ENCODE measurements around the gene SYNE1.

SYNE1 gene

DNA sequence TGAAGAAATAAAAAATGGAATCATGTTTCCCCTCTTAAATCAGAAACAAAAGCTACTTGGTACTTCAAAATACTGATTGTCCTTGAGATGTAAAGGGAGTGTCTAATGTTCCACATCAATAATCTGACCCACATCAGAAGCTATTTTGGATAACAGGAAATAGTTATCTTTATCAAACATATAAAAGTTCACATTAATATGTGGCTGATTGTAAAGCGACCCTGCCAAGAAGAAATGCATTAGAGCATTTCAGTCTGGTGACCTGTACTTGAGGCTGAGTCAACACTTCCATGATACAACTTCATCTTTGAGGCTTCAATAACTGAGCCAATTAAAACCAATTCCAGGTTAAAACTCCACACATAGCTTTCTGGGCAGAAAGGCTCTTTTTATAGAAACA is 31.8 kb downstream of the SYNE1 start:
- Histone ChIP-seq H3K14ac (ENCODE audit: low read length) (no peak overlapping the region), H3K18ac (ENCODE audit: low read length) (no peak overlapping the region), H3K79me2 (ENCODE audit: control insufficient read depth, insufficient read depth, low read length, poor library complexity) (no peaks in the 10 kb centered on the region), H3K4me2 (ENCODE audit: low read length) (no peak overlapping the region), H2BK12ac (ENCODE audit: low read length) (no peak overlapping the region), H2AFZ (ENCODE audit: insufficient read depth, low read length, poor library complexity) (no peak overlapping the region), H4K8ac (ENCODE audit: low read depth, low read length) (no peak overlapping the region), H3K9ac (ENCODE audit: low read length) (no peak overlapping the region), H3K23ac (ENCODE audit: low read length) (no peak overlapping the region), H4K12ac (ENCODE audit: low read depth, low read length) (no peak overlapping the region), H4K91ac (ENCODE audit: low read depth, low read length) (no peak overlapping the region), H3K9me3 (ENCODE audit: insufficient read depth, low read depth, low read length) (no peaks in the 10 kb centered on the region), H2BK5ac (ENCODE audit: low read depth, low read length, poor library complexity) (no peak overlapping the region), H3K4ac (ENCODE audit: low read depth, low read length) (no peak overlapping the region), H2BK120ac (ENCODE audit: insufficient read depth, low read length, poor library complexity) (no peak overlapping the region), H3K27me3 (ENCODE audit: insufficient read depth, low read length) (no peaks in the 10 kb centered on the region), H3K4me3 (ENCODE audit: low read depth, low read length) (no peak overlapping the region), H3K79me1 (ENCODE audit: low read length) (no peaks in the 10 kb centered on the region), H3K36me3 (ENCODE audit: control insufficient read depth in 1 of 2, insufficient read depth in 2 of 2, low read length in 2 of 2) (no peaks in the 10 kb centered on the region), H3K4me1 (ENCODE audit: control insufficient read depth in 1 of 2, insufficient read depth in 2 of 2, low read length in 2 of 2) (no peaks in the 10 kb centered on the region), H2AK5ac (ENCODE audit: low read length) (no peak overlapping the region), H3K27ac (ENCODE audit: low read depth, low read length) (no peak overlapping the region)
- no CpG with 5 or more reads among the region's 1 CpG for WGBS (ENCODE audit: extremely low coverage, insufficient coverage, insufficient read length)
- no peak for DNase-seq

DNA sequence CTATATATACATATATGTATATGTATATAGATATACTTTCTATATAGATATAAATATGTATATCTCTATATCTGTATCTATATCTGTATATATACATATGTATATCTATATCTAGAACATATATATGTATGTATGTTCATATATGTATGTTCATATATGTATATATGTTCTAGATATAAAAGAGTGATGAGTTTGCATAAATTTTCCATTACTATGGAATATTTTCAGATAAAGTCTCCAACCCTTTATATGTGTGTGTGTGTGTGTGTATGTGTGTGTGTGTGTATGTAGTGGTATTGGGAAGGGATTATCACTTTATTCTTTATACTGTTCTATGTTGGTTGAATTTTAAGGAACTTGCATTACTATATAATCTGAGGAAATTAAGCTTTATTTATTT is 33.3 kb downstream of the SYNE1 start:
- Histone ChIP-seq H4K12ac (ENCODE audit: low read depth, low read length) (no peak overlapping the region), H3K4me2 (ENCODE audit: low read length) (no peak overlapping the region), H3K79me2 (ENCODE audit: control insufficient read depth, insufficient read depth, low read length, poor library complexity) (no peaks in the 10 kb centered on the region), H2BK120ac (ENCODE audit: insufficient read depth, low read length, poor library complexity) (no peak overlapping the region), H3K23ac (ENCODE audit: low read length) (no peak overlapping the region), H2BK5ac (ENCODE audit: low read depth, low read length, poor library complexity) (no peak overlapping the region), H3K4me1 (ENCODE audit: control insufficient read depth in 1 of 2, insufficient read depth in 2 of 2, low read length in 2 of 2) (no peaks in the 10 kb centered on the region), H3K14ac (ENCODE audit: low read length) (no peak overlapping the region), H3K79me1 (ENCODE audit: low read length) (no peaks in the 10 kb centered on the region), H3K4me3 (ENCODE audit: low read depth, low read length) (no peak overlapping the region), H3K27ac (ENCODE audit: low read depth, low read length) (no peak overlapping the region), H2BK12ac (ENCODE audit: low read length) (no peak overlapping the region), H4K91ac (ENCODE audit: low read depth, low read length) (no peak overlapping the region), H3K4ac (ENCODE audit: low read depth, low read length) (no peak overlapping the region), H2AFZ (ENCODE audit: insufficient read depth, low read length, poor library complexity) (no peak overlapping the region), H3K9ac (ENCODE audit: low read length) (no peak overlapping the region), H3K9me3 (ENCODE audit: insufficient read depth, low read depth, low read length) (no peaks in the 10 kb centered on the region), H3K18ac (ENCODE audit: low read length) (no peak overlapping the region), H3K36me3 (ENCODE audit: control insufficient read depth in 1 of 2, insufficient read depth in 2 of 2, low read length in 2 of 2) (no peaks in the 10 kb centered on the region), H4K8ac (ENCODE audit: low read depth, low read length) (no peak overlapping the region), H2AK5ac (ENCODE audit: low read length) (no peak overlapping the region), H3K27me3 (ENCODE audit: insufficient read depth, low read length) (no peaks in the 10 kb centered on the region)
- no peak for DNase-seq

DNA sequence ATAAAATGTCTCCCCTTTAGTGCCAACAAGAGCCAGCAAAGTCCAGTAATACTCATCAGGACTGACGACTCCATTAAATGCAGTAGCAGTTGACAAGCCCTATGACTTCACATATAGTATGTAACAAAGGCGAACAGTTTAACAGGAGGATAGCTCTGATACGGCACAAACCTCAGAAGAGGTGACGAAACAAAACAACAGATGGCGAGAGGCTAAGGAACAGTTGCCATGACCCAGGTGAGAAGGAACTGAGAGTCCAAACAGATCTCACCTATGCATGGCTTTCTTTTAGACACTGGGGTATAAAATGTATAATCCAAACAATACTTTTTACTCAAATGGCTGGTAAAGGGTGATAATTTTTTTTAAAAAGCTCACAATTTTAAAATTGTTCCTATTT is 37.1 kb downstream of the SYNE1 start:
- WGBS (ENCODE audit: extremely low coverage, insufficient coverage, insufficient read length): no CpG with 5 or more reads among the region's 5 CpGs
- H2BK12ac ChIP-seq (ENCODE audit: low read length): no peak overlapping the region
- H3K27ac ChIP-seq (ENCODE audit: low read depth, low read length): no peak overlapping the region
- no peaks in the 10 kb centered on the region for H3K9me3 ChIP-seq (ENCODE audit: insufficient read depth, low read depth, low read length)
- H3K14ac ChIP-seq (ENCODE audit: low read length): no peak overlapping the region
- no peak overlapping the region for H3K4me2 ChIP-seq (ENCODE audit: low read length)
- H2AK5ac ChIP-seq (ENCODE audit: low read length): no peak overlapping the region
- no peak overlapping the region for H3K4me3 ChIP-seq (ENCODE audit: low read depth, low read length)
- no peak overlapping the region for H2BK120ac ChIP-seq (ENCODE audit: insufficient read depth, low read length, poor library complexity)
- DNase-seq: no peak
- H4K91ac ChIP-seq (ENCODE audit: low read depth, low read length): no peak overlapping the region
- H3K4me1 ChIP-seq (ENCODE audit: control insufficient read depth in 1 of 2, insufficient read depth in 2 of 2, low read length in 2 of 2): no peaks in the 10 kb centered on the region
- no peak overlapping the region for H3K4ac ChIP-seq (ENCODE audit: low read depth, low read length)
- no peaks in the 10 kb centered on the region for H3K79me2 ChIP-seq (ENCODE audit: control insufficient read depth, insufficient read depth, low read length, poor library complexity)
- no peak overlapping the region for H3K18ac ChIP-seq (ENCODE audit: low read length)
- no peak overlapping the region for H2BK5ac ChIP-seq (ENCODE audit: low read depth, low read length, poor library complexity)
- no peaks in the 10 kb centered on the region for H3K36me3 ChIP-seq (ENCODE audit: control insufficient read depth in 1 of 2, insufficient read depth in 2 of 2, low read length in 2 of 2)
- H3K27me3 ChIP-seq (ENCODE audit: insufficient read depth, low read length): no peaks in the 10 kb centered on the region
- H3K79me1 ChIP-seq (ENCODE audit: low read length): no peaks in the 10 kb centered on the region
- H4K8ac ChIP-seq (ENCODE audit: low read depth, low read length): no peak overlapping the region
- no peak overlapping the region for H3K23ac ChIP-seq (ENCODE audit: low read length)
- H2AFZ ChIP-seq (ENCODE audit: insufficient read depth, low read length, poor library complexity): no peak overlapping the region
- H3K9ac ChIP-seq (ENCODE audit: low read length): no peak overlapping the region
- no peak overlapping the region for H4K12ac ChIP-seq (ENCODE audit: low read depth, low read length)

DNA sequence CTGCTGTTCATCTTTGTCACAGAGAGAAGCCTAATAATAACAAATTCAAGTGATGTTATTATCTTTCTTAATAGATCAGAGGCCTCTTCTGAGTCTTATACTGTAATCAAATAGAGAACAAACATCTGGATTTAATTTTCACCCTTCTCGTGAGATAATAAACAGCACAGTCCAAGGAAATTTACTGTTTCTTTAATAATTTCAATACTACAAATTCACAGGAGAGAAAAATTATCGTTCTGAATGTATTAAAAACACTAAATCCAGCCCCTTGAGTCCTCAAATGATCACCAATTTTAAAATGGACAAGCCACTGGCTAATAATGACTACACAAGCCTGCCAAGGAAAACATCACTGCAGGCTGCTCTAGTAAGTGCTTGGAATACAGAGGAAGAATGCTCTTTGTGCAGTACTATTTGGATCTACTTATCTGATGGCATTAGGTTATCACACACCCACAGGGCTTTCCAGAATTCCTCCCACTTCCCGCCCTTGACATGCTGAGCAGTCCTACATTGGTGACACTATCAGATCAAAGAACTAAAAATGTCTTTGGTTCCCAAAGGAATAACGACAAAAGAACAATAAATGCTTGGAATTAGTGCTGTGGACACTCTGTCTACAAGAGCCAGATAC is 38.1 kb downstream of the SYNE1 start:
- Histone ChIP-seq H3K27me3 (ENCODE audit: insufficient read depth, low read length) (no peaks in the 10 kb centered on the region), H3K4ac (ENCODE audit: low read depth, low read length) (no peak overlapping the region), H3K14ac (ENCODE audit: low read length) (no peak overlapping the region), H2BK120ac (ENCODE audit: insufficient read depth, low read length, poor library complexity) (no peak overlapping the region), H3K9ac (ENCODE audit: low read length) (no peak overlapping the region), H3K4me3 (ENCODE audit: low read depth, low read length) (no peak overlapping the region), H3K4me2 (ENCODE audit: low read length) (no peak overlapping the region), H2AFZ (ENCODE audit: insufficient read depth, low read length, poor library complexity) (no peak overlapping the region), H3K79me1 (ENCODE audit: low read length) (no peaks in the 10 kb centered on the region), H3K9me3 (ENCODE audit: insufficient read depth, low read depth, low read length) (no peaks in the 10 kb centered on the region), H4K12ac (ENCODE audit: low read depth, low read length) (no peak overlapping the region), H3K36me3 (ENCODE audit: control insufficient read depth in 1 of 2, insufficient read depth in 2 of 2, low read length in 2 of 2) (no peaks in the 10 kb centered on the region), H3K79me2 (ENCODE audit: control insufficient read depth, insufficient read depth, low read length, poor library complexity) (no peaks in the 10 kb centered on the region), H2BK5ac (ENCODE audit: low read depth, low read length, poor library complexity) (no peak overlapping the region), H4K91ac (ENCODE audit: low read depth, low read length) (no peak overlapping the region), H3K18ac (ENCODE audit: low read length) (no peak overlapping the region), H2BK12ac (ENCODE audit: low read length) (no peak overlapping the region), H3K23ac (ENCODE audit: low read length) (no peak overlapping the region), H3K27ac (ENCODE audit: low read depth, low read length) (no peak overlapping the region), H4K8ac (ENCODE audit: low read depth, low read length) (no peak overlapping the region), H3K4me1 (ENCODE audit: control insufficient read depth in 1 of 2, insufficient read depth in 2 of 2, low read length in 2 of 2) (no peaks in the 10 kb centered on the region), H2AK5ac (ENCODE audit: low read length) (no peak overlapping the region)
- no CpG with 5 or more reads among the region's 4 CpGs for WGBS (ENCODE audit: extremely low coverage, insufficient coverage, insufficient read length)
- DNase-seq: peak; percentile 58 to 87

Data from trophoblast cell (in vitro differentiated cells and primary cell).